ENCODE measurements around the gene MRPS27.
A peak's percentile ranks its signal among the peaks of the same experiment; 100 is the strongest.

MRPS27 gene

DNA sequence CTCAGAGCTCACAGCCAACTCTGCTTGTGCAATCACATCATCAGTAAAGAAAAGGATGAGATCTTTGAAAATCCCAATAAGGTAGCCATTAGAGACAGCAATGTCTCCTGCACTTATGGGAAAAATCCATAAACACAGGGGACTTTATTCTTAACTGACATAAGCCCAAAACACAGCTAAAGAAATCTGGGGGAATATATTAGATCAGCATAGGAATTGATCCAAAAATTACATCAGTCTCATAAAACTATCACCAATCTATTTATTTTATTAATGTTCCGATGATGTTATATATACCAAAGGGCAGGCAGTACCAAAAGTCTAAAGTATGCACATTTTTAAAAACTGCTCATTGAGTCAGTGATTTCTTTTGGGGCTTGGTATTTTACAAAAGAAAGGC, 6.9 kb downstream of the MRPS27 start:
- Histone ChIP-seq H3K4me3 (ENCODE audit: control insufficient read depth in 1 of 7, extremely low read depth in 1 of 7, insufficient read depth in 4 of 7, low read depth in 2 of 7, low read length in 6 of 7) (no peak overlapping the region), H3K9me3 (ENCODE audit: control extremely low read depth in 1 of 5, control insufficient read depth in 4 of 5, insufficient read depth in 2 of 5, low read depth in 1 of 5, low read length in 4 of 5) (no peaks in the 10 kb centered on the region), H3K36me3 (ENCODE audit: control insufficient read depth in 4 of 4, insufficient read depth in 4 of 4, low read length in 3 of 4) (peaks cover 2 to 37% (median 30%) of the 10 kb centered on the region in 4 experiments), H3K27ac (ENCODE audit: insufficient read depth in 1 of 2, low read depth in 1 of 2, low read length in 2 of 2, poor library complexity in 1 of 2, severe bottlenecking in 2 of 2) (no peak overlapping the region), H3K27me3 (replicated peaks in 2 of 5; ENCODE audit: control insufficient read depth in 4 of 5, insufficient read depth in 5 of 5, low read length in 4 of 5) (no peaks in the 10 kb centered on the region), H3K4me1 (ENCODE audit: control extremely low read depth in 1 of 4, control insufficient read depth in 4 of 4, insufficient read depth in 4 of 4, low read length in 3 of 4) (peaks cover 0 to 12% (median 3%) of the 10 kb centered on the region in 4 experiments)
- WGBS (ENCODE audit: insufficient coverage) = no CpG with 5 or more reads among the region's 1 CpG
- ChIA-PET CTCF (no interaction called here), POLR2A (no interaction called here)
- no peak for DNase-seq

DNA sequence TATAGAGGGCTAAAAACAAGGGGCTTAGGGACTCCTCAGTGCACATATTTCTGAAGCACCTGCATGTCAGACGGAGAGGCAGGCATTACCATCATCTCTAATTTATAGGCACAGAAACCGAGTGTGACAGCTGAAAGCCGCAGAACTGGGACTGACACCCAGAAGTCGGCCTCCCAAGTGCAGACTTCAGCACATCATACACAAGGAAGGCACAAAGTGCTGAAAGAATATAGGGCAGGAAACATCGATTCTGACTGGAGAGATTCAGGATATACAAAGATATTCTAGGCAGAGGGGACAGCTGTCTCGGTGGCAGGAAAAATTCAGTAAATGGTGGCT, 11.2 kb downstream of the MRPS27 start:
- peaks cover 2 to 32% (median 25%) of the 10 kb centered on the region in 4 experiments for H3K36me3 ChIP-seq (ENCODE audit: control insufficient read depth in 4 of 4, insufficient read depth in 4 of 4, low read length in 3 of 4)
- H3K27ac ChIP-seq (ENCODE audit: insufficient read depth in 1 of 2, low read depth in 1 of 2, low read length in 2 of 2, poor library complexity in 1 of 2, severe bottlenecking in 2 of 2) = peak overlapping the region in 1 of 2 experiments; percentile 95
- DNase-seq = no peak
- no peaks in the 10 kb centered on the region for H3K9me3 ChIP-seq (ENCODE audit: control extremely low read depth in 1 of 5, control insufficient read depth in 4 of 5, insufficient read depth in 2 of 5, low read depth in 1 of 5, low read length in 4 of 5)
- ChIA-PET CTCF (interaction anchor here (0.7 to 2.6 kb wide), 17 partner anchors 10 to 526 kb away, joined by 3 to 22 read pairs (median 4); partner anchors contain the start of genes MRPS27 and PTCD2), POLR2A (interaction anchor here (0.7 to 1.7 kb wide), 2 partner anchors 12 to 309 kb away, joined by 3 to 10 read pairs; partner anchors contain the start of genes MRPS27 and PTCD2)
- 83% methylated on average over 6 of the region's 6 CpGs for WGBS (ENCODE audit: insufficient coverage)
- H3K4me1 ChIP-seq (ENCODE audit: control extremely low read depth in 1 of 4, control insufficient read depth in 4 of 4, insufficient read depth in 4 of 4, low read length in 3 of 4) = peaks cover 4 to 33% (median 11%) of the 10 kb centered on the region in 4 experiments
- no peak overlapping the region for H3K4me3 ChIP-seq (ENCODE audit: control insufficient read depth in 1 of 7, extremely low read depth in 1 of 7, insufficient read depth in 4 of 7, low read depth in 2 of 7, low read length in 6 of 7)
- no peaks in the 10 kb centered on the region for H3K27me3 ChIP-seq (replicated peaks in 2 of 5; ENCODE audit: control insufficient read depth in 4 of 5, insufficient read depth in 5 of 5, low read length in 4 of 5)

DNA sequence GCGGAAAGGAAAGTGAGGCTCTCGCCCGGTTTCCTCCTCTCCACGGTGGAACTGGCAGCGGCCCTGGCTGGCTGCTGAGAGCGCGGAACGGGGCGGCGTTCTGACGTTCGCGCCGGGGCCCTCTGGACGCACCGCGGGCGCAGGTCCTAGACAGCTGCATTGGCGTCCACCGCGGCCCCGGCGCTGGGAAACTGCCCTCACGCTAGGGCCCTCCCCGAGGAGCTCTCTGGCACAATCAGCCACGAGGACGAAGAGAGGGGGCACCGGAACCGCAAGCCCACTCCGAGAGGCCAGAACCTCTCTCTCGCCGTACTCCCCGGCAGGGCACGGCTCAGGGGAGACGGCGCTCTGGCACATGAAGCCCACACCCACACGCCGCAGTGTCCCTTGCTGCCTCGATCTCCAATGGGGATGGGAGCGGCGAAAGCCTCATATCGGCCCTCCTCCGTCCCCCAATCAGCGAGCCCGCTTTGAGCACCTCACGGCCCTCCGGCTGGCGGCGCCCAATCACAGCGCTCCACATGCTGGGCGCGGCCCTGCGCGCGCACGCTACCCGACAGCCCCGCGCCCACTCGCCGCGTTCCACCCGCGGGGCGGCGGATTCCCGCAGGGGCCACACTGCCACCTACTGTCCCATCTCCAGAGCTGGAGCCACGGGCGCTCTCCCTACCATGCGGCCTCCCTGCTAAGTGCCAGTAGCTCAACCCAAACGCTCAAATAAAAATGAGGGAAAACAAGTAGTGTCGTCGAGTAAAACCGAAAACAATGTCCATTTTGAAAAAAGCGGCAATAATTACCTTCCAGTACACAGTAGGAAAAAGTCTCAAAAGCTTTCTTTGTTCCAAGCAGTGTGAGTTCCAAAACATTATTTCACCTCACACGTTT, 11.8 kb downstream of the MRPS27 start:
- peak overlapping the region; percentile 73 to 96 (median 85) for H3K4me3 ChIP-seq (ENCODE audit: control insufficient read depth in 1 of 7, extremely low read depth in 1 of 7, insufficient read depth in 4 of 7, low read depth in 2 of 7, low read length in 6 of 7)
- H3K9me3 ChIP-seq (ENCODE audit: control extremely low read depth in 1 of 5, control insufficient read depth in 4 of 5, insufficient read depth in 2 of 5, low read depth in 1 of 5, low read length in 4 of 5) = no peaks in the 10 kb centered on the region
- H3K4me1 ChIP-seq (ENCODE audit: control extremely low read depth in 1 of 4, control insufficient read depth in 4 of 4, insufficient read depth in 4 of 4, low read length in 3 of 4) = peaks cover 4 to 33% (median 11%) of the 10 kb centered on the region in 4 experiments
- H3K27me3 ChIP-seq (replicated peaks in 2 of 5; ENCODE audit: control insufficient read depth in 4 of 5, insufficient read depth in 5 of 5, low read length in 4 of 5) = no peaks in the 10 kb centered on the region
- ChIA-PET CTCF (interaction anchor here (0.7 to 2.6 kb wide), 19 partner anchors 9 to 525 kb away, joined by 3 to 22 read pairs (median 4); partner anchors contain the start of genes MRPS27 and PTCD2), POLR2A (interaction anchor here (0.6 to 1.7 kb wide), 5 partner anchors 12 to 308 kb away, joined by 3 to 10 read pairs (median 3); partner anchors contain the start of genes MRPS27 and PTCD2)
- H3K36me3 ChIP-seq (ENCODE audit: control insufficient read depth in 4 of 4, insufficient read depth in 4 of 4, low read length in 3 of 4) = peaks cover 2 to 32% (median 25%) of the 10 kb centered on the region in 4 experiments
- peak; percentile 98 for DNase-seq
- WGBS (ENCODE audit: insufficient coverage) = 1% methylated on average over 71 of the region's 76 CpGs
- peak overlapping the region; percentile 88 to 95 for H3K27ac ChIP-seq (ENCODE audit: insufficient read depth in 1 of 2, low read depth in 1 of 2, low read length in 2 of 2, poor library complexity in 1 of 2, severe bottlenecking in 2 of 2)

DNA sequence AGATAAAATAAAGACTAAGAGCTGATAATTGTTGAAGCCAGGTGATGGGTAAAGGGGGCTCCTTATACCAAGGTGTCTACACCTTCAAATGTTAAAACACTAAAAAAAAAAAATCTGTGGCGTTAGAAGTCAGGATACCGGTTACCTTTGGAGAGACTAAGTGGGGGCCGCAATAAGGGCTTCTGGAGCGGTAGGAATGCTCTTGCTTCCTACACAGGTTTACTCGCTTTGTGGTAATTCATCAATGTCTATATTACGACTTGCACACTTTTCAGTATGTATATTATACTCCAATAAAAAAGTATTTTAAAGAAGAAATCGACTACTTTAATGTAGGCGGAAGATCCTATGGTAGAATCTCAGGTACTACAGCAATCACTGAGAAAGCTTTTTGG, 12.5 kb downstream of the MRPS27 start:
- H3K36me3 ChIP-seq (ENCODE audit: control insufficient read depth in 4 of 4, insufficient read depth in 4 of 4, low read length in 3 of 4) = peaks cover 2 to 33% (median 25%) of the 10 kb centered on the region in 4 experiments
- ChIA-PET POLR2A (interaction anchor here (1.0 to 1.7 kb wide), 3 partner anchors 13 to 169 kb away, joined by 3 to 10 read pairs (median 3); partner anchors contain the start of genes MRPS27 and PTCD2), CTCF (interaction anchor here (1.1 to 2.6 kb wide), 6 partner anchors 13 to 172 kb away, joined by 3 to 22 read pairs (median 5); partner anchors contain the start of genes MRPS27 and PTCD2)
- H3K27ac ChIP-seq (ENCODE audit: insufficient read depth in 1 of 2, low read depth in 1 of 2, low read length in 2 of 2, poor library complexity in 1 of 2, severe bottlenecking in 2 of 2) = peak overlapping the region; percentile 88 to 95
- WGBS (ENCODE audit: insufficient coverage) = 13% methylated on average over 5 of the region's 8 CpGs
- no peak for DNase-seq
- no peaks in the 10 kb centered on the region for H3K27me3 ChIP-seq (replicated peaks in 2 of 5; ENCODE audit: control insufficient read depth in 4 of 5, insufficient read depth in 5 of 5, low read length in 4 of 5)
- H3K4me1 ChIP-seq (ENCODE audit: control extremely low read depth in 1 of 4, control insufficient read depth in 4 of 4, insufficient read depth in 4 of 4, low read length in 3 of 4) = peaks cover 4 to 33% (median 11%) of the 10 kb centered on the region in 4 experiments
- H3K4me3 ChIP-seq (ENCODE audit: control insufficient read depth in 1 of 7, extremely low read depth in 1 of 7, insufficient read depth in 4 of 7, low read depth in 2 of 7, low read length in 6 of 7) = peak overlapping the region; percentile 73 to 96 (median 85)
- no peaks in the 10 kb centered on the region for H3K9me3 ChIP-seq (ENCODE audit: control extremely low read depth in 1 of 5, control insufficient read depth in 4 of 5, insufficient read depth in 2 of 5, low read depth in 1 of 5, low read length in 4 of 5)

DNA sequence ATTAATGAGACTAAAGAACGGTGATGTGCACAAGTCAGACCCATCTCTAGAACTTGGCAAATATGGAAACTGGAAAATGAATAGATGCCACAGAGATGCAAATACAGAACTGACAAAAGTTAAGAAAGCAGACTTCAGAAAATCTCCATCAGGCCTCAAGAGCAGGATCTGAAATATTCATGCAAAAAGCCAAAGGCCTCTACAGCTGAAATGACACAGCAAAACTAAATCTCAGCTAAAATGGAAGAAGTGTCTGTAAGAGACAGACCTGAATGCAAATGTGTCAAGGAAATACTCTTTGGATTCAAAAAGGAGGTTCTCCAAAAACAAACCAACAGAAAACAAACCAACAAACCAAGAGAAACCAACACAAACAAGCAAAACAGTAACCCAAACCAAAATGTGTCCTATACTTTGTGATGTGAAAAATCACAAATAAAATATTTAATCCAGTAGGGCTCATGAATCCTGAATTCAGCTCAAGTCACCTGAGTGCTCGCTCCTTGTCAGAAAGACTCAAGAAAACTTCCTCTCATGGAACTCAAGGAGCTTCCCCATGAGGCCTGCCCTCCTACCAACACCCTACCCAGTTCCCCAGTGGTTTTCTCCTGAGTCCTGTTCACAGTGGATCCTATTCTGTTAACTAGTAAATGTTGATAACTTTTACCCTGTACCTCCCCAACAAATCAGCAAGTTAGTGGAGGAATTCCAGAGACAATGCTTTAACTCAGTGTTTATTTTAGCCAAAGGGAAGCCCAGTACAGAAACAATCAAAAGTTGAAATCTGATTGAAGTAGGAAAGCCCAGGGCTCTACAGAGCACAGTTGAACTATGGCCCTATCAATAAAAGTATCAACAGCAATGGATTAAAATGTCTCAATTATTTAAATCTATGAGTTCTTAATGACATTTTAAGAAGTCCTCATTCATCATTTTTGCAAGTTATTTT, 14.6 kb downstream of the MRPS27 start:
- 100% methylated on average over 2 of the region's 2 CpGs for whole genome bisulfite sequencing (ENCODE audit: insufficient coverage)
- peak in 2 of 3 donors; percentile 11 to 23 for DNase-seq
- CTCF ChIA-PET = interaction anchor here (0.5 to 1.7 kb wide), 4 partner anchors 9 to 523 kb away, joined by 3 to 6 read pairs (median 4); no protein-coding TSS in a partner anchor
- H3K36me3 ChIP-seq (ENCODE audit: control insufficient read depth in 4 of 4, insufficient read depth in 4 of 4, low read length in 3 of 4) = peaks cover 8 to 40% (median 16%) of the 10 kb centered on the region in 4 experiments
- POLR2A ChIA-PET = interaction anchor here (0.7 to 1.0 kb wide), 2 partner anchors 15 to 21 kb away, joined by 3 read pairs; partner anchors contain the start of genes MRPS27 and PTCD2
- peak overlapping the region in 1 of 2 experiments; percentile 27 for H3K27ac ChIP-seq (ENCODE audit: insufficient read depth in 1 of 2, low read depth in 1 of 2, low read length in 2 of 2, poor library complexity in 1 of 2, severe bottlenecking in 2 of 2)
- no peaks in the 10 kb centered on the region for H3K27me3 ChIP-seq (replicated peaks in 2 of 5; ENCODE audit: control insufficient read depth in 4 of 5, insufficient read depth in 5 of 5, low read length in 4 of 5)
- H3K4me1 ChIP-seq (ENCODE audit: control extremely low read depth in 1 of 4, control insufficient read depth in 4 of 4, insufficient read depth in 4 of 4, low read length in 3 of 4) = peaks cover 4 to 33% (median 11%) of the 10 kb centered on the region in 4 experiments
- H3K9me3 ChIP-seq (ENCODE audit: control extremely low read depth in 1 of 5, control insufficient read depth in 4 of 5, insufficient read depth in 2 of 5, low read depth in 1 of 5, low read length in 4 of 5) = no peaks in the 10 kb centered on the region
- H3K4me3 ChIP-seq (ENCODE audit: control insufficient read depth in 1 of 7, extremely low read depth in 1 of 7, insufficient read depth in 4 of 7, low read depth in 2 of 7, low read length in 6 of 7) = no peak overlapping the region

DNA sequence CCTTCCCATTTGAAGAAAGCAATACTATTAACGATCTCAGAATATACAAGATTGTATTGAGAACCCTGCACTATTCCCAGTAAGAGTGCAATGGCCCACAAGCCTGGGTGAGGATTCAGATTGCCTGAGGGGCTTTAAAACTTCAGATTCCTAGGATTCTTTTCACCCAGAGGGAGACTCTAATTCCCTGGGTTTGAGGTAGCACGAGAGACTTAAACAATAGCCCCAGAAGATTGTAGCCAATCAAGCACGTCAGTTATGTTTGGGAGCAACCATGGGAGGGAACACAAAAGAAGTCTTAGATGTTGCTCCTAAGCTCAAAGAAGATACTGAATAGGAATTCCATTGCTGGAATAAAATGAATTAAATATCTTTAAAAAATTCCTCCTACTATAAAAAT, 17.9 kb downstream of the MRPS27 start:
- 92% methylated on average over 2 of the region's 3 CpGs for WGBS (ENCODE audit: insufficient coverage)
- Histone ChIP-seq H3K4me3 (ENCODE audit: control insufficient read depth in 1 of 7, extremely low read depth in 1 of 7, insufficient read depth in 4 of 7, low read depth in 2 of 7, low read length in 6 of 7) (no peak overlapping the region), H3K27me3 (replicated peaks in 2 of 5; ENCODE audit: control insufficient read depth in 4 of 5, insufficient read depth in 5 of 5, low read length in 4 of 5) (no peaks in the 10 kb centered on the region), H3K36me3 (ENCODE audit: control insufficient read depth in 4 of 4, insufficient read depth in 4 of 4, low read length in 3 of 4) (peaks cover 2 to 29% (median 9%) of the 10 kb centered on the region in 4 experiments), H3K4me1 (ENCODE audit: control extremely low read depth in 1 of 4, control insufficient read depth in 4 of 4, insufficient read depth in 4 of 4, low read length in 3 of 4) (peaks cover under 1 to 23% (median 4%) of the 10 kb centered on the region in 4 experiments), H3K27ac (ENCODE audit: insufficient read depth in 1 of 2, low read depth in 1 of 2, low read length in 2 of 2, poor library complexity in 1 of 2, severe bottlenecking in 2 of 2) (no peak overlapping the region), H3K9me3 (ENCODE audit: control extremely low read depth in 1 of 5, control insufficient read depth in 4 of 5, insufficient read depth in 2 of 5, low read depth in 1 of 5, low read length in 4 of 5) (no peaks in the 10 kb centered on the region)
- POLR2A ChIA-PET = interaction anchor here (0.6 kb wide), 1 partner anchor 53 kb away, joined by 4 read pairs; no protein-coding TSS in a partner anchor
- CTCF ChIA-PET = interaction anchor here (0.7 to 1.5 kb wide), 4 partner anchors 10 to 58 kb away, joined by 3 to 4 read pairs (median 3); no protein-coding TSS in a partner anchor
- no peak for DNase-seq

Data from common myeloid progenitor, CD34-positive (primary cell).